Heart left ventricle (tissue), 16 donors: ENCODE results near the gene SNX8. TPM values are rescaled to one million over a fixed set of nuclear protein-coding genes. Genes with fewer than 3 reads are reported as not detected.
"Not testable (repeated sequence)": the region's sequence is repeated elsewhere in the genome, so short reads cannot be mapped to it uniquely, and the experiment has no call there.

ENCODE experiments used
- ATAC-seq, 4 donors: fragments of 200-7000 bp; cut with Tn5 transposase; one replicate each; pipeline ENCODE4 v1.9.1; 2020 to 2022; ENCODE audit warnings: moderate library complexity in 4 of 4, mild to moderate bottlenecking in 3 of 4, moderate number of reproducible peaks in 1 of 4
- DNase-seq, 5 donors: peaks; one replicate each; pipeline ENCODE4 v3.0.0-alpha.2; 2020
- H3K27ac ChIP-seq, 12 donors: fragments of 200-600 bp; sonication (generic) in 4 of 12; one replicate each; pipeline versions ENCODE4 v1.5.0 to v1.8.0; 2016 to 2022; ENCODE audit warnings: mild to moderate bottlenecking in 2 of 12
- H3K27me3 ChIP-seq, 9 donors: fragments of 200-600 bp; sonication (generic) in 2 of 9; one replicate each; pipeline versions ENCODE4 v1.5.1 to v1.8.0; 2016 to 2022; ENCODE audit warnings: mild to moderate bottlenecking in 3 of 9
- H3K36me3 ChIP-seq, 9 donors: fragments of 200-600 bp; sonication (generic) in 2 of 9; one replicate each; pipeline versions ENCODE4 v1.5.0 to v1.8.0; 2018 to 2022; ENCODE audit warnings: mild to moderate bottlenecking in 2 of 9
- H3K4me1 ChIP-seq, 12 donors: fragments of 200-600 bp; sonication (generic) in 4 of 12; one replicate each; pipeline versions ENCODE4 v1.5.0 to v1.8.0; 2016 to 2022; ENCODE audit warnings: mild to moderate bottlenecking in 3 of 12
- H3K4me3 ChIP-seq, 12 donors: fragments of 200-600 bp; sonication (generic) in 4 of 12; one replicate each; pipeline versions ENCODE4 v1.5.0 to v1.8.0; 2017 to 2022; ENCODE audit warnings: mild to moderate bottlenecking in 9 of 12, moderate library complexity in 4 of 12
- H3K9me3 ChIP-seq, 12 donors: fragments of 200-600 bp; sonication (generic) in 4 of 12; one replicate each; pipeline versions ENCODE4 v1.5.0 to v1.8.0; 2016 to 2022; ENCODE audit warnings: mild to moderate bottlenecking in 1 of 12
- POLR2A ChIP-seq, 2 donors: fragments of 450-650 bp; IDR thresholded peaks; one replicate each; pipeline ENCODE4 v1.6.1; 2017; ENCODE audit warnings: antibody characterized with exemption in 2 of 2, mild to moderate bottlenecking in 2 of 2, moderate library complexity in 2 of 2
- WGBS, 4 donors: extraction: QIAGEN DNeasy Blood & Tissue Kit in 2 of 4; methylation state at CpG; one replicate each; pipeline versions ENCODE4 v1.1.5 to v1.1.7; 2013 to 2018; 5-methylcytosine and 5-hydroxymethylcytosine counted together
- intact Hi-C, 10 donors: fragments of 100-400 bp; cut with DNase I; formaldehyde crosslinking; loops; one replicate each; pipeline versions ENCODE4 v1.11.1 to v1.14.2; 2022
- polyA plus RNA-seq, 2 donors: library from polyadenylated mRNA; stranded (reverse); fragments of 200-250 nt; gene quantifications; one replicate each; pipeline ENCODE4 v1.2.3, GENCODE V29; 2013
- total RNA-seq, 9 donors: library from RNA; depleted of rRNA in 2 of 9; stranded (reverse); fragments of >200 nt in 2 of 9; fragmentation: NEBNext Ultra II Directional in 3 of 9; extraction: Animal tissue kit (Norgen Biotek cat#: 25700) in 3 of 9; gene quantifications; one replicate each; pipeline versions ENCODE4 v1.1.0 to v1.2.4, GENCODE V29; 2016 to 2023
- TF ChIP-seq, protein P1 (sequence below), 12 donors: fragments of 200-600 bp; sonication (generic) in 4 of 12; IDR thresholded peaks; one replicate each; pipeline versions ENCODE4 v1.5.0 to v1.8.0; 2018 to 2022; ENCODE audit warnings: antibody characterized with exemption in 12 of 12, mild to moderate bottlenecking in 5 of 12
- donor health status: ischemic (EF 13 %, LVEDD 7.1; RV severe dilation, severe dysfunction).
- donor health status: healthy with polysubstance abuse.
- donor health status: DM: no; HTN: yes; CAD: no.
- donor health status: DM: no; HTN: no; CAD: no.
- donor health status: ischemic (EF 25% LVEDD 6.9; RV normal size, moderate dysfunction).
- donor health status: ischemic (EF 25% LVEDD 5.7; RV mildly dilated, moderate dysfunction).
- donor health status: healthy.
- donor health status: DM: yes; HTN: yes; CAD: no.
- donor health status: ischemic (EF 35%, LVEDD 5.7; RV mildly dilated, moderate dysfunction).
- donor health status: nonischemic (EF 11% LVEDD 7.7; RV severe dilation, severe dysfunction).
- donor health status: DM: yes; HTN: yes; CAD: no.
- donor health status: PGD.
- donor health status: ischemic (EF 29% LVEDD 5.4; RV normal size, mild dysfunction).
- donor health status: nonischemic (EF 23%, LVEDD 6.1; RV moderate dilation, normal function).

SNX8 gene
- total and polyA plus RNA-seq, 11 donors: 5.4 to 44.6 (median 19.4) TPM

DNA sequence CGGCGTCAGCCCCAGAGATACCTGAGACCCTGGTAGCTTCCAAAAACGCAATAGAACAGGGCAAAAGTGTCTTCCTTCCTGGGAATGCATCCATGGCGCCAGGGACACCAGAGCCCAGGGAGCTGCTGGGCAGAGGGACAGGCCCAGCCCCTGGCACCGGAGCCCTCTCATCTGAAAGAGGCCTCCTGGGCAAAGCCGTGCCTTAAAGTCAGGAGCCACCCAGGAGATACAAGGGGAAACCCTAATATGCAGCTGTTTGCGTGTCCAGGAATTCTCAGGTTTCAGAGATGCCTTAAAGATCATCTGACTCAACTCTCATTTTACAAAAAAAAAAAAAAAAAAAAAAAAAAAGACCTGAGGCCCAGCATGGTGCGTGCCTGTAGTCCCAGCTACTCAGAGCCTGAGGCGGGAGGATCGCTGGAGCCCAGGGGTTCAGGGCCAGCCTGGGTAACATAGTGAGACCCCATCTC, 44.2 kb downstream of the SNX8 start:
- ATAC-seq (no peak), DNase-seq (no peak)
- intact Hi-C loops: no loop called here
- no peak overlapping the region for H3K4me3 ChIP-seq
- 87 to 89% (median 88%) methylated on average over 10 of the region's 10 CpGs for WGBS, 4 donors
- TF ChIP-seq, protein P1, sequence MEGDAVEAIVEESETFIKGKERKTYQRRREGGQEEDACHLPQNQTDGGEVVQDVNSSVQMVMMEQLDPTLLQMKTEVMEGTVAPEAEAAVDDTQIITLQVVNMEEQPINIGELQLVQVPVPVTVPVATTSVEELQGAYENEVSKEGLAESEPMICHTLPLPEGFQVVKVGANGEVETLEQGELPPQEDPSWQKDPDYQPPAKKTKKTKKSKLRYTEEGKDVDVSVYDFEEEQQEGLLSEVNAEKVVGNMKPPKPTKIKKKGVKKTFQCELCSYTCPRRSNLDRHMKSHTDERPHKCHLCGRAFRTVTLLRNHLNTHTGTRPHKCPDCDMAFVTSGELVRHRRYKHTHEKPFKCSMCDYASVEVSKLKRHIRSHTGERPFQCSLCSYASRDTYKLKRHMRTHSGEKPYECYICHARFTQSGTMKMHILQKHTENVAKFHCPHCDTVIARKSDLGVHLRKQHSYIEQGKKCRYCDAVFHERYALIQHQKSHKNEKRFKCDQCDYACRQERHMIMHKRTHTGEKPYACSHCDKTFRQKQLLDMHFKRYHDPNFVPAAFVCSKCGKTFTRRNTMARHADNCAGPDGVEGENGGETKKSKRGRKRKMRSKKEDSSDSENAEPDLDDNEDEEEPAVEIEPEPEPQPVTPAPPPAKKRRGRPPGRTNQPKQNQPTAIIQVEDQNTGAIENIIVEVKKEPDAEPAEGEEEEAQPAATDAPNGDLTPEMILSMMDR (IDR thresholded peaks at IDR 0.05): no peak
- TF ChIP-seq POLR2A (IDR thresholded peaks at IDR 0.05): no peak
- H3K27ac ChIP-seq: peak overlapping the region in 3 of 12 donors; percentile 39 to 54 (median 40)
- peaks cover 0 to 10% (median 0%) of the 10 kb centered on the region in 12 donors for H3K4me1 ChIP-seq
- H3K36me3 ChIP-seq: peaks cover 0 to 56% (median 18%) of the 10 kb centered on the region in 9 donors
- H3K27me3 ChIP-seq: no peaks in the 10 kb centered on the region
- no peaks in the 10 kb centered on the region for H3K9me3 ChIP-seq

DNA sequence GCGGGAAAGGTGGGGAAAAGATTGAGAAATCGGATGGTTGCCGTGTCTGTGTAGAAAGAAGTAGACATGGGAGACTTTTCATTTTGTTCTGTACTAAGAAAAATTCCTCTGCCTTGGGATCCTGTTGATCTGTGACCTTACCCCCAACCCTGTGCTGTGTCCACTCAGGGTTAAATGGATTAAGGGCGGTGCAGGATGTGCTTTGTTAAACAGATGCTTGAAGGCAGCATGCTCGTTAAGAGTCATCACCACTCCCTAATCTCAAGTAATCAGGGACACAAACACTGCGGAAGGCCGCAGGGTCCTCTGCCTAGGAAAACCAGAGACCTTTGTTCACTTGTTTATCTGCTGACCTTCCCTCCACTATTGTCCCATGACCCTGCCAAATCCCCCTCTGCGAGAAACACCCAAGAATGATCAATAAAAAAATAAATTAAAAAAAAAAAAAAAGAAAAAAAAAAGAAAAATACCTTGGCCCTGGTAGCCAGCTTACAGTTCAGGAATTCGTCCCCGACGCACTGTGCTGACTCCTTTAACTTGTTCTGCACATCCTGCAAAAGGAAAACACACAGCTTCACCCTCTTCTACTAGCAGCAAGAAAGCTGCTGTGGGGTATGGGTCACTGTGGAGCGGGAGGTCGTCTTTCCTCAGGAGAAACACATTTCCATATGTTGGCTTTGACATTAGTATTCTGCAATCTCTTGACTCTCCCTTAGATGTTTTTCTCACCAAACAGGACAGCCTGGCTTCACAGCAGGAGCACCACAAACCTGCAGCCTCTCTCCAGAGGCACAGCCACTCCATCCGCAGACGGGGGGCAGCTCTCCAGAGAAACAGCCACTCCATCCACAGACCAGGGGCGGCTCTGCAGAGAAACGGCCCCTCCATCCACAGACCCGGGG, 44.9 kb downstream of the SNX8 start:
- ATAC-seq, H3K27me3 ChIP-seq, H3K4me3 ChIP-seq, H3K9me3 ChIP-seq, intact Hi-C loops, DNase-seq: not testable (repeated sequence)
- peak overlapping the region in 3 of 12 donors; percentile 39 to 54 (median 40) for H3K27ac ChIP-seq
- peaks cover 0 to 10% (median 0%) of the 10 kb centered on the region in 12 donors for H3K4me1 ChIP-seq
- 51 to 68% (median 62%) methylated on average over 13 to 15 of the region's 18 CpGs for WGBS, 4 donors
- peaks cover 0 to 53% (median 12%) of the 10 kb centered on the region in 9 donors for H3K36me3 ChIP-seq

GRCh38 chr7:2266911-2267310, 47.3 kb downstream of the SNX8 start:
- Histone ChIP-seq H3K36me3 (peaks cover 0 to 56% (median 22%) of the 10 kb centered on the region in 9 donors), H3K4me3 (no peak overlapping the region), H3K9me3 (no peaks in the 10 kb centered on the region), H3K27ac (no peak overlapping the region), H3K27me3 (no peaks in the 10 kb centered on the region), H3K4me1 (peaks cover 0 to 10% (median 0%) of the 10 kb centered on the region in 12 donors)
- intact Hi-C loops: no loop called here
- DNase-seq (no peak), ATAC-seq (no peak)
- TF ChIP-seq, protein P1 (IDR thresholded peaks at IDR 0.05): no peak
- TF ChIP-seq POLR2A (IDR thresholded peaks at IDR 0.05): no peak
- 70 to 83% (median 78%) methylated on average over 10 of the region's 10 CpGs for WGBS, 4 donors

DNA sequence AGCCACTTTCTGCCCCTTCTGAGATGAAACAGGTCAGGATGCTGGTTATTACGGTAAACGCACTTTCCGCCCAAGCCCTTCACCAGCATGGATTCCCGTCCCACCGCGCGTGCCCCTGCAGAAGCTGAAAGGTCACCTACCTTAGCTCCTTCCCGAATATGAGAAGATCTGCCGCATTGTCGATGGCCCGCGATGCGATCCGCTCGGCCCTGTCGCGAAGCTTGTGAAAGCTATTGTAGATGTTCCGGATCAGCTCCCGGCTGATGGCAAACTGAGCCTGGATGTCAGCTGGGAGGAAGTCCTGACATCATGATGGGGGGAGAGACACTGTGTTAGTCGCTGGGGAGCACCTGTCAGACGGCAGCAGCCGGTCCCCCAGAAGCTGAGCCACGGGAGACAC, 50.1 kb downstream of the SNX8 start:
- Histone ChIP-seq H3K27me3 (no peaks in the 10 kb centered on the region), H3K4me3 (no peak overlapping the region), H3K27ac (no peak overlapping the region), H3K36me3 (peaks cover 0 to 42% (median 14%) of the 10 kb centered on the region in 9 donors), H3K9me3 (no peaks in the 10 kb centered on the region), H3K4me1 (peaks cover 0 to 4% (median 0%) of the 10 kb centered on the region in 12 donors)
- no peak for TF ChIP-seq POLR2A (IDR thresholded peaks at IDR 0.05)
- TF ChIP-seq, protein P1 (IDR thresholded peaks at IDR 0.05): no peak
- ATAC-seq: no peak
- intact Hi-C loops: no loop called here
- no peak for DNase-seq
- WGBS, 4 donors: 97 to 98% (median 97%) methylated on average over 23 of the region's 23 CpGs
